ENCODE data around the gene RPS6KB2.

DNA sequence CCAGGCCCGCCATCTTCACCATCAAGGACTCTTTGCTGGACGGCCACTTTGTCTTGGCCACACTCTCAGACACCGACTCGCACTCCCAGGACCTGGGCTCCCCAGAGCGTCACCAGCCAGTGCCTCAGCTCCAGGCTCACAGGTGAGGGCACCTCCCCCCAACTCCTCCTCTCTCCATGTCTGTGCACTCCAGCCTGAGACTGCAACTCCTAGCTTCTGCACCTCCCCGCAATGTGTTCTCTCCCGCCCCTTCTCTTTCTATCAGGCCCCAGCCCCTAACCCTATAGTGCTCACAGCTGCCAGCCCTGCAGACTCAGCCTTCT is 32.1 kb upstream of the RPS6KB2 start:
- TF ChIP-seq, protein P1, sequence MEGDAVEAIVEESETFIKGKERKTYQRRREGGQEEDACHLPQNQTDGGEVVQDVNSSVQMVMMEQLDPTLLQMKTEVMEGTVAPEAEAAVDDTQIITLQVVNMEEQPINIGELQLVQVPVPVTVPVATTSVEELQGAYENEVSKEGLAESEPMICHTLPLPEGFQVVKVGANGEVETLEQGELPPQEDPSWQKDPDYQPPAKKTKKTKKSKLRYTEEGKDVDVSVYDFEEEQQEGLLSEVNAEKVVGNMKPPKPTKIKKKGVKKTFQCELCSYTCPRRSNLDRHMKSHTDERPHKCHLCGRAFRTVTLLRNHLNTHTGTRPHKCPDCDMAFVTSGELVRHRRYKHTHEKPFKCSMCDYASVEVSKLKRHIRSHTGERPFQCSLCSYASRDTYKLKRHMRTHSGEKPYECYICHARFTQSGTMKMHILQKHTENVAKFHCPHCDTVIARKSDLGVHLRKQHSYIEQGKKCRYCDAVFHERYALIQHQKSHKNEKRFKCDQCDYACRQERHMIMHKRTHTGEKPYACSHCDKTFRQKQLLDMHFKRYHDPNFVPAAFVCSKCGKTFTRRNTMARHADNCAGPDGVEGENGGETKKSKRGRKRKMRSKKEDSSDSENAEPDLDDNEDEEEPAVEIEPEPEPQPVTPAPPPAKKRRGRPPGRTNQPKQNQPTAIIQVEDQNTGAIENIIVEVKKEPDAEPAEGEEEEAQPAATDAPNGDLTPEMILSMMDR (IDR thresholded peaks at IDR 0.05; ENCODE audit: poor library complexity, severe bottlenecking) = no peak
- TF ChIP-seq EZH2 (IDR thresholded peaks at IDR 0.05; ENCODE audit: borderline replicate concordance, insufficient read depth, low read length, poor library complexity, severe bottlenecking) = no peak
- TF ChIP-seq, protein P2, sequence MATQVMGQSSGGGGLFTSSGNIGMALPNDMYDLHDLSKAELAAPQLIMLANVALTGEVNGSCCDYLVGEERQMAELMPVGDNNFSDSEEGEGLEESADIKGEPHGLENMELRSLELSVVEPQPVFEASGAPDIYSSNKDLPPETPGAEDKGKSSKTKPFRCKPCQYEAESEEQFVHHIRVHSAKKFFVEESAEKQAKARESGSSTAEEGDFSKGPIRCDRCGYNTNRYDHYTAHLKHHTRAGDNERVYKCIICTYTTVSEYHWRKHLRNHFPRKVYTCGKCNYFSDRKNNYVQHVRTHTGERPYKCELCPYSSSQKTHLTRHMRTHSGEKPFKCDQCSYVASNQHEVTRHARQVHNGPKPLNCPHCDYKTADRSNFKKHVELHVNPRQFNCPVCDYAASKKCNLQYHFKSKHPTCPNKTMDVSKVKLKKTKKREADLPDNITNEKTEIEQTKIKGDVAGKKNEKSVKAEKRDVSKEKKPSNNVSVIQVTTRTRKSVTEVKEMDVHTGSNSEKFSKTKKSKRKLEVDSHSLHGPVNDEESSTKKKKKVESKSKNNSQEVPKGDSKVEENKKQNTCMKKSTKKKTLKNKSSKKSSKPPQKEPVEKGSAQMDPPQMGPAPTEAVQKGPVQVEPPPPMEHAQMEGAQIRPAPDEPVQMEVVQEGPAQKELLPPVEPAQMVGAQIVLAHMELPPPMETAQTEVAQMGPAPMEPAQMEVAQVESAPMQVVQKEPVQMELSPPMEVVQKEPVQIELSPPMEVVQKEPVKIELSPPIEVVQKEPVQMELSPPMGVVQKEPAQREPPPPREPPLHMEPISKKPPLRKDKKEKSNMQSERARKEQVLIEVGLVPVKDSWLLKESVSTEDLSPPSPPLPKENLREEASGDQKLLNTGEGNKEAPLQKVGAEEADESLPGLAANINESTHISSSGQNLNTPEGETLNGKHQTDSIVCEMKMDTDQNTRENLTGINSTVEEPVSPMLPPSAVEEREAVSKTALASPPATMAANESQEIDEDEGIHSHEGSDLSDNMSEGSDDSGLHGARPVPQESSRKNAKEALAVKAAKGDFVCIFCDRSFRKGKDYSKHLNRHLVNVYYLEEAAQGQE (IDR thresholded peaks at IDR 0.05; ENCODE audit: borderline replicate concordance) = no peak
- TF ChIP-seq SMC3 (conservative IDR thresholded peaks at IDR 0.05; ENCODE audit: poor library complexity) = no peak
- TF ChIP-seq TAF1 (IDR thresholded peaks at IDR 0.05; ENCODE audit: low read depth) = no peak
- no peak for TF ChIP-seq EP300 (conservative IDR thresholded peaks at IDR 0.05; ENCODE audit: poor library complexity, severe bottlenecking)
- TF ChIP-seq POLR2AphosphoS5 (IDR thresholded peaks at IDR 0.05) = no peak
- TF ChIP-seq RAD21 (conservative IDR thresholded peaks at IDR 0.05) = no peak
- no peak for TF ChIP-seq MXI1 (conservative IDR thresholded peaks at IDR 0.05; ENCODE audit: poor library complexity, severe bottlenecking)
